SK-N-SH (cell line): ENCODE measurements around the gene SYT14.

ENCODE experiments used
- CTCF ChIP-seq: fragments of 200-600 bp; sonication (generic); IDR thresholded peaks from 2 replicates; pipeline ENCODE4 v1.6.1; 2017; ENCODE audit warnings: antibody characterized with exemption, mild to moderate bottlenecking, moderate library complexity
- MAX ChIP-seq: IDR thresholded peaks from 2 replicates; pipeline ENCODE4 v1.4.0; 2012; ENCODE audit warnings: low read depth
- POLR2AphosphoS5 ChIP-seq: IDR thresholded peaks from 2 replicates; pipeline ENCODE4 v1.6.1; 2012; ENCODE audit warnings: low read depth, low read length
- YY1 ChIP-seq: IDR thresholded peaks from 2 replicates; pipeline ENCODE4 v1.4.0; 2012; ENCODE audit warnings: low read depth, mild to moderate bottlenecking

GRCh38 chr1:210143465-210144062 is 205.5 kb downstream of the SYT14 start:
- no peak for TF ChIP-seq MAX
- TF ChIP-seq CTCF = peak; percentile 89
- TF ChIP-seq YY1 = no peak
- no peak for TF ChIP-seq POLR2AphosphoS5
